ENCODE results near the gene C2orf66.

C2orf66 gene

GRCh38 chr2:196809260-196809659, at the start of gene C2orf66:
C2orf66 (minus strand) TSS chr2:196809355; CDS start chr2:196809336, 19 bp downstream.
- no peak for DNase-seq

- no peak for DNase-seq
These were observed 45.5 kb upstream of the C2orf66 start for GRCh38 chr2:196854629-196855028.

- no peak for DNase-seq
These were observed 44.3 kb upstream of the C2orf66 start for GRCh38 chr2:196853301-196854087.

- no peak for DNase-seq
These were observed 41.9 kb upstream of the C2orf66 start for GRCh38 chr2:196851088-196851487.

GRCh38 chr2:196849895-196850294, 40.7 kb upstream of the C2orf66 start:
- no peak for DNase-seq

- no peak for DNase-seq
These were observed 37.1 kb upstream of the C2orf66 start for GRCh38 chr2:196846295-196846694.

- no peak for DNase-seq
These were observed 36.2 kb upstream of the C2orf66 start for GRCh38 chr2:196845371-196845770.

- DNase-seq = no peak
These were observed 31.0 kb upstream of the C2orf66 start for GRCh38 chr2:196840171-196840570.

GRCh38 chr2:196839574-196839973, 30.4 kb upstream of the C2orf66 start:
- DNase-seq = no peak

- no peak for DNase-seq
These were observed 27.3 kb upstream of the C2orf66 start for GRCh38 chr2:196836440-196836839.

- DNase-seq = no peak
These were observed 21.5 kb upstream of the C2orf66 start for GRCh38 chr2:196830701-196831100.

GRCh38 chr2:196827356-196827755, 18.2 kb upstream of the C2orf66 start:
- DNase-seq = no peak

GRCh38 chr2:196823750-196824522, 14.8 kb upstream of the C2orf66 start:
- DNase-seq = no peak

- no peak for DNase-seq
These were observed 12.0 kb upstream of the C2orf66 start for GRCh38 chr2:196821195-196821594.

GRCh38 chr2:196808083-196808665, 981 bp downstream of the C2orf66 start:
- DNase-seq = no peak

GRCh38 chr2:196804381-196804780, 4.8 kb downstream of the C2orf66 start:
- no peak for DNase-seq

- DNase-seq = no peak
These were observed 6.8 kb downstream of the C2orf66 start for GRCh38 chr2:196802401-196802800.

GRCh38 chr2:196801674-196802261, 7.4 kb downstream of the C2orf66 start:
- no peak for DNase-seq

- no peak for DNase-seq
These were observed 10.2 kb downstream of the C2orf66 start for GRCh38 chr2:196798980-196799379.

GRCh38 chr2:196792865-196793264, 16.3 kb downstream of the C2orf66 start:
- DNase-seq = no peak

- DNase-seq = no peak
These were observed 25.6 kb downstream of the C2orf66 start for GRCh38 chr2:196783431-196784094.

GRCh38 chr2:196767101-196767500, 42.1 kb downstream of the C2orf66 start:
- DNase-seq = no peak

- DNase-seq = no peak
These were observed 49.8 kb downstream of the C2orf66 start for GRCh38 chr2:196759378-196759706.

Data from stimulated activated CD4-positive, alpha-beta T cell treated with anti-CD3 and anti-CD28 coated beads, Interleukin-4, amount 100 ng/mL, for 1 hour (primary cell).